SU-DHL-6 (cell line): ENCODE data around the gene PIM1.

Experiments
- CTCF ChIP-seq: fragments of 200-600 bp; sonication (generic); IDR thresholded peaks from one replicate; pipeline ENCODE4 v1.5.1; 2017; ENCODE audit warnings: antibody characterized with exemption, mild to moderate bottlenecking, low read length, moderate library complexity; ENCODE audit not compliant: insufficient read depth, poor library complexity, severe bottlenecking
- EZH2phosphoT487 ChIP-seq: fragments of 200-600 bp; sonication (generic), shearing (Covaris generic); conservative IDR thresholded peaks from 2 replicates; pipeline ENCODE4 v1.6.1; 2018; ENCODE audit warnings: mild to moderate bottlenecking, antibody characterized with exemption, low read length, moderate library complexity, mixed read lengths

GRCh38 chr6:37207903-37208456 lies 38.0 kb downstream of the PIM1 start:
- TF ChIP-seq CTCF (peak; percentile 97), EZH2phosphoT487 (no peak)
